ENCODE data around the gene FAM241B. TPM values are rescaled to one million over a fixed set of nuclear protein-coding genes. Genes with fewer than 3 reads are reported as not detected.

Gene FAM241B
- polyA plus RNA-seq, 1 donor (not counting 4 experiments of a cell fraction or from before 2014, with no cell fraction given): 7.9 TPM

GRCh38 chr10:69624245-69624786 is 5.7 kb upstream of the FAM241B start:
- H3K27ac ChIP-seq (ENCODE audit: control insufficient read depth, insufficient read depth, low read length): no peak overlapping the region
- no peaks in the 10 kb centered on the region for H3K79me2 ChIP-seq (ENCODE audit: control insufficient read depth, insufficient read depth, low read length)
- no peak for FAIRE-seq
- peaks cover 3% of the 10 kb centered on the region for H3K27me3 ChIP-seq (ENCODE audit: control insufficient read depth, extremely low read depth, insufficient read depth, low read length)
- no peak for TF ChIP-seq EZH2 (IDR thresholded peaks at IDR 0.05; ENCODE audit: low read length)
- TF ChIP-seq, protein P1, sequence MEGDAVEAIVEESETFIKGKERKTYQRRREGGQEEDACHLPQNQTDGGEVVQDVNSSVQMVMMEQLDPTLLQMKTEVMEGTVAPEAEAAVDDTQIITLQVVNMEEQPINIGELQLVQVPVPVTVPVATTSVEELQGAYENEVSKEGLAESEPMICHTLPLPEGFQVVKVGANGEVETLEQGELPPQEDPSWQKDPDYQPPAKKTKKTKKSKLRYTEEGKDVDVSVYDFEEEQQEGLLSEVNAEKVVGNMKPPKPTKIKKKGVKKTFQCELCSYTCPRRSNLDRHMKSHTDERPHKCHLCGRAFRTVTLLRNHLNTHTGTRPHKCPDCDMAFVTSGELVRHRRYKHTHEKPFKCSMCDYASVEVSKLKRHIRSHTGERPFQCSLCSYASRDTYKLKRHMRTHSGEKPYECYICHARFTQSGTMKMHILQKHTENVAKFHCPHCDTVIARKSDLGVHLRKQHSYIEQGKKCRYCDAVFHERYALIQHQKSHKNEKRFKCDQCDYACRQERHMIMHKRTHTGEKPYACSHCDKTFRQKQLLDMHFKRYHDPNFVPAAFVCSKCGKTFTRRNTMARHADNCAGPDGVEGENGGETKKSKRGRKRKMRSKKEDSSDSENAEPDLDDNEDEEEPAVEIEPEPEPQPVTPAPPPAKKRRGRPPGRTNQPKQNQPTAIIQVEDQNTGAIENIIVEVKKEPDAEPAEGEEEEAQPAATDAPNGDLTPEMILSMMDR (optimal IDR thresholded peaks at IDR 0.05 in 1 of 3, IDR thresholded peaks at IDR 0.05 in 1 of 3, conservative IDR thresholded peaks at IDR 0.05 in 1 of 3; ENCODE audit: extremely low read depth in 1 of 3, insufficient read depth in 2 of 3, low read length in 3 of 3): no peak
- dilution Hi-C loops (cut with MboI; ENCODE audit: extremely low pct_ligation_motif_present, low sequenced_read_pairs): no loop called here
- DNase-seq (ENCODE audit: low read depth, low spot score): no peak
- H3K4me3 ChIP-seq (ENCODE audit: control insufficient read depth in 2 of 3, extremely low read depth in 1 of 3, insufficient read depth in 2 of 3, low read depth in 1 of 3, low read length in 3 of 3): no peak overlapping the region
- H3K9ac ChIP-seq (ENCODE audit: control insufficient read depth, extremely low read depth, insufficient read depth, low read length): no peak overlapping the region
- H3K9me3 ChIP-seq (ENCODE audit: control insufficient read depth, low read depth, low read length): no peaks in the 10 kb centered on the region
- no peak overlapping the region for H3K4me2 ChIP-seq (ENCODE audit: control insufficient read depth, extremely low read depth, insufficient read depth, low read depth, low read length)
- H2AFZ ChIP-seq (ENCODE audit: control insufficient read depth, low read length): no peak overlapping the region
- no peaks in the 10 kb centered on the region for H3K9me1 ChIP-seq (ENCODE audit: control insufficient read depth, extremely low read depth, insufficient read depth, low read length)
- no peaks in the 10 kb centered on the region for H4K20me1 ChIP-seq (ENCODE audit: control insufficient read depth, extremely low read depth, insufficient read depth, low read length)
- no peaks in the 10 kb centered on the region for H3K4me1 ChIP-seq (ENCODE audit: control insufficient read depth, extremely low read depth, insufficient read depth, low read length)
- H3K36me3 ChIP-seq (ENCODE audit: control insufficient read depth in 2 of 2, extremely low read depth in 1 of 2, insufficient read depth in 2 of 2, low read length in 2 of 2): no peaks in the 10 kb centered on the region

- TF ChIP-seq EZH2 (IDR thresholded peaks at IDR 0.05; ENCODE audit: low read length): no peak
- TF ChIP-seq, protein P1 (optimal IDR thresholded peaks at IDR 0.05 in 1 of 3, IDR thresholded peaks at IDR 0.05 in 1 of 3, conservative IDR thresholded peaks at IDR 0.05 in 1 of 3; ENCODE audit: extremely low read depth in 1 of 3, insufficient read depth in 2 of 3, low read length in 3 of 3): no peak
- FAIRE-seq: no peak
These were observed 3.2 kb upstream of the FAM241B start for GRCh38 chr10:69626826-69627225.

More at GRCh38 chr10:69626826-69627225, 3.2 kb upstream of the FAM241B start:
- H3K4me2 ChIP-seq (ENCODE audit: control insufficient read depth, extremely low read depth, insufficient read depth, low read depth, low read length): no peak overlapping the region
- dilution Hi-C loops (cut with MboI; ENCODE audit: extremely low pct_ligation_motif_present, low sequenced_read_pairs): no loop called here
- no peak for DNase-seq (ENCODE audit: low read depth, low spot score)
- H3K9me3 ChIP-seq (ENCODE audit: control insufficient read depth, low read depth, low read length): no peaks in the 10 kb centered on the region
- no peak overlapping the region for H2AFZ ChIP-seq (ENCODE audit: control insufficient read depth, low read length)
- no peaks in the 10 kb centered on the region for H3K9me1 ChIP-seq (ENCODE audit: control insufficient read depth, extremely low read depth, insufficient read depth, low read length)
- H3K9ac ChIP-seq (ENCODE audit: control insufficient read depth, extremely low read depth, insufficient read depth, low read length): no peak overlapping the region
- no peaks in the 10 kb centered on the region for H3K36me3 ChIP-seq (ENCODE audit: control insufficient read depth in 2 of 2, extremely low read depth in 1 of 2, insufficient read depth in 2 of 2, low read length in 2 of 2)
- peaks cover 3% of the 10 kb centered on the region for H3K27me3 ChIP-seq (ENCODE audit: control insufficient read depth, extremely low read depth, insufficient read depth, low read length)
- no peak overlapping the region for H3K4me3 ChIP-seq (ENCODE audit: control insufficient read depth in 2 of 3, extremely low read depth in 1 of 3, insufficient read depth in 2 of 3, low read depth in 1 of 3, low read length in 3 of 3)
- no peaks in the 10 kb centered on the region for H4K20me1 ChIP-seq (ENCODE audit: control insufficient read depth, extremely low read depth, insufficient read depth, low read length)
- H3K4me1 ChIP-seq (ENCODE audit: control insufficient read depth, extremely low read depth, insufficient read depth, low read length): peaks cover 4% of the 10 kb centered on the region
- H3K27ac ChIP-seq (ENCODE audit: control insufficient read depth, insufficient read depth, low read length): no peak overlapping the region
- no peaks in the 10 kb centered on the region for H3K79me2 ChIP-seq (ENCODE audit: control insufficient read depth, insufficient read depth, low read length)
